ENCODE results near the gene TUG1. TPM values are rescaled to one million over a fixed set of nuclear protein-coding genes. Genes with fewer than 3 reads are reported as not detected.

The TUG1 gene
- polyA plus RNA-seq, 1 of the 3 experiments (the other 2 are of a cell fraction) = 46.8 TPM

DNA sequence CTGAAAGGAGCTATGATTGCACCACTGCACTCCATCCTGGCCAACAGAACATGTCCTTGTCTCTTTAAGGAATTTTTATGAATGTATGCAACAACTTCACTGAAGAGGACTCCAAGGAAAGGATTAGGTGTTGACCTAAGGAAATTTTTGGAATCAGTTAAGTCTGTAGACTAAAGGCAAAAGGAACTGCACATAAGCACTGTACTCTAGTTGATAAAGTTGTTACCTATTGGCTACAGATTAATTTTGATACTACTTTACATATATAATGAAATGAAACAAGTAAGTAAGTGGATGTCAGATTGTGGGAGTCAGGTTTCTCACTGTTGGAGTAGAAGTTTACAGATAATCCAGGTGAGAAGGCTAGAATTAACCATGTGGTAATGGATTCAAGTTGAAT, 36.5 kb downstream of the TUG1 start:
- no peak overlapping the region for H3K27ac ChIP-seq (ENCODE audit: low read depth in 2 of 2, low read length in 1 of 2)
- POLR2A ChIA-PET = no interaction called here

DNA sequence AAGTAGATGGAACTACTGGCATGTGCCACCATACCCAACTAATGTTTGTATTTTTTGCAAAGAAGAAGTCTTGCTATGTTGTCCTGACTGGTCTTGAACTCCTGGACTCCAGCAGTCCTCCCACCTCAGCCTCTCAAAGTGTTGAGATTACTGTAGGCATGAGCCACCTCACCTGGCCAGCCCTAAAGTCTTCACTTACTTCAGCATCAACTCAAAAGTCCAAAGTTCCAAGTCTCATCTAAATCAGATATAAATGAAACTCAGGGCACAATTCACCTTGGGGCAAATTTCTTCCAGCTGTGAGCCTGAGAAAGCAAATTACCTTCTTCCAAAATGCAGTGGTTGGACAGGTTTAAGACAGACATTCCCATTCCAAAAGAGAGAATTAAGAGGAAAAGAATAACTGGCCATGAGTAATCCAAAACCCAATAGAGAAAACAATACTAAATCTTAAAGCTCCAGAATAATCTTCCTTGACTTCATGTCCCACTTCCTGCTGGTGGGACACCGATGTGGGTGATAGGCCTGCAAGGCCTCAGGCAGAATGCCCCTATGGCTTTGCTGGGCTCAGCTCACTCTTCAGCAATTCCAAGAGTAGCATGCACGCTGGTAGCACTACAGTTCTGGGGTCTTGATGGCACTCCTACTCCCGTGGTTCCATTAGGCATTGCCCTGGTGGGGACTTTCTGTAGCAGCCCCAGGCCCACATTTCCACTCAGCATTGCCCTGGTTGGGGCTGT, 50.3 kb downstream of the TUG1 start:
- H3K4me1 ChIP-seq (ENCODE audit: control insufficient read depth in 1 of 2, insufficient read depth in 2 of 2, low read depth in 1 of 2, low read length in 1 of 2) = no peaks in the 10 kb centered on the region
- TF ChIP-seq IRF3 (IDR thresholded peaks at IDR 0.05; ENCODE audit: low read depth, low read length) (no peak), REST (IDR thresholded peaks at IDR 0.05; ENCODE audit: low read depth, low read length) (no peak), EZH2phosphoT487 (IDR thresholded peaks at IDR 0.05; ENCODE audit: borderline replicate concordance, low read depth) (no peak), FOXM1 (IDR thresholded peaks at IDR 0.05; ENCODE audit: low read depth) (no peak)
- no peaks in the 10 kb centered on the region for H3K9me3 ChIP-seq

More for the DNA sequence above, 36.5 kb downstream of the TUG1 start:
- Histone ChIP-seq H2AFZ (ENCODE audit: low read depth) (no peak overlapping the region), H3K9me2 (no peaks in the 10 kb centered on the region), H3K4me2 (no peak overlapping the region), H3F3A (replicated peaks; ENCODE audit: insufficient read depth) (no peaks in the 10 kb centered on the region), H3K9me3 (no peaks in the 10 kb centered on the region; the same call in 1 of the 2 replicates), H4K20me1 (ENCODE audit: insufficient read depth) (no peaks in the 10 kb centered on the region), H3K4me1 (ENCODE audit: control insufficient read depth in 1 of 2, insufficient read depth in 2 of 2, low read depth in 1 of 2, low read length in 1 of 2) (no peaks in the 10 kb centered on the region), H3K36me3 (replicated peaks in 1 of 2; ENCODE audit: control insufficient read depth in 1 of 2, insufficient read depth in 2 of 2, low read length in 1 of 2) (no peaks in the 10 kb centered on the region), H3K79me2 (ENCODE audit: insufficient read depth) (no peaks in the 10 kb centered on the region), H3K4me3 (ENCODE audit: low read depth in 2 of 2, low read length in 1 of 2) (no peak overlapping the region), H3K27me3 (ENCODE audit: insufficient read depth) (no peaks in the 10 kb centered on the region), H3K9ac (no peak overlapping the region)
- TF ChIP-seq RAD21 (IDR thresholded peaks at IDR 0.05; ENCODE audit: low read length) = no peak
- CTCF ChIA-PET = interaction anchor here (0.6 kb wide), 1 partner anchor 102 kb away, joined by 3 read pairs; the partner anchor contains the start of gene SELENOM
- DNase-seq = no peak

More for the DNA sequence above, 50.3 kb downstream of the TUG1 start:
- Histone ChIP-seq H3K27me3 (ENCODE audit: insufficient read depth) (no peaks in the 10 kb centered on the region), H2AFZ (ENCODE audit: low read depth) (no peak overlapping the region), H3K9me2 (no peaks in the 10 kb centered on the region), H3F3A (replicated peaks; ENCODE audit: insufficient read depth) (no peaks in the 10 kb centered on the region), H3K79me2 (ENCODE audit: insufficient read depth) (no peaks in the 10 kb centered on the region), H3K9ac (no peak overlapping the region), H3K4me2 (no peak overlapping the region), H3K36me3 (replicated peaks in 1 of 2; ENCODE audit: control insufficient read depth in 1 of 2, insufficient read depth in 2 of 2, low read length in 1 of 2) (no peaks in the 10 kb centered on the region), H4K20me1 (ENCODE audit: insufficient read depth) (no peaks in the 10 kb centered on the region), H3K27ac (ENCODE audit: low read depth in 2 of 2, low read length in 1 of 2) (no peak overlapping the region), H3K4me3 (ENCODE audit: low read depth in 2 of 2, low read length in 1 of 2) (no peak overlapping the region)
- ChIA-PET POLR2A (no interaction called here), CTCF (no interaction called here)
- no peak for DNase-seq
- WGBS (ENCODE audit: low lambda C conversion rate) = 58% methylated on average over 1 of the region's 3 CpGs
